ENCODE results near the gene CHSY1.

The CHSY1 gene

GRCh38 chr15:101258238-101259144 lies 6.6 kb upstream of the CHSY1 start:
- TF ChIP-seq RAD21 (IDR thresholded peaks at IDR 0.05; ENCODE audit: low read depth) (peak; percentile 98), EGR1 (IDR thresholded peaks at IDR 0.05) (no peak)

GRCh38 chr15:101256757-101257156 lies 4.9 kb upstream of the CHSY1 start:
- peak; percentile 3; the same call in 1 of the 2 replicates for TF ChIP-seq RAD21 (IDR thresholded peaks at IDR 0.05; ENCODE audit: low read depth)
- TF ChIP-seq EGR1 (IDR thresholded peaks at IDR 0.05), result no peak

DNA sequence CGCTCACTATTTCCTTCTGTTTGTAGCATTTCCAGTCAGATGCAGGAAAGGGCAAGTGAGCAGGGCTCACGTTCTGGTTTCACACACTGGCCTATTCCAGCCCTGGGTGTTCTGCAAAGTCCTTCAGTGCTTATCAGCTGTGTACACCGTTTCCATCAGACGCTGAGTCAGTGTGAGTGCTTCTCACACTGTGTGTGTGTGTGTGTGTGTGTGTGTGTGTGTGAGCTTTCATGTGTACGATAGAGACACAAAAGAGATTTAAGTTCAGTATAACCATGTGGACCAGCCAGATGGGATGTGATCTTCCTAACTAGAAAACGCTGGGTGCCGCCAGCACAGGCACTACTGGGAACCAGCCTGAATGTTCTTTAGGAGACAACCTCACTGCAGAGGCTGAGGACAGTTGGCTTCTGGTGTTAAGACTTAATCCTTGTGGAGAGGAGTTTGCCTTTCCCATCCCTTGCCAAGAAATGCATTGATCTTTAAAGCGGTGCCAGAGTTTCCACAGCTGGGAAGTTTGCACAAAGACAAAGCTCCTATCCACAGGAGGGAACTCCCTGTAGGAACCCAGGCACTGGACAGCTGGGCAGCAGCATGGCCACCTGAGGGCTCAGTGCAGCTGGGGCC lies 3.9 kb upstream of the CHSY1 start:
- TF ChIP-seq, protein P1, sequence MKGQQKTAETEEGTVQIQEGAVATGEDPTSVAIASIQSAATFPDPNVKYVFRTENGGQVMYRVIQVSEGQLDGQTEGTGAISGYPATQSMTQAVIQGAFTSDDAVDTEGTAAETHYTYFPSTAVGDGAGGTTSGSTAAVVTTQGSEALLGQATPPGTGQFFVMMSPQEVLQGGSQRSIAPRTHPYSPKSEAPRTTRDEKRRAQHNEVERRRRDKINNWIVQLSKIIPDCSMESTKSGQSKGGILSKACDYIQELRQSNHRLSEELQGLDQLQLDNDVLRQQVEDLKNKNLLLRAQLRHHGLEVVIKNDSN (IDR thresholded peaks at IDR 0.05), result no peak
- TF ChIP-seq NFIC (IDR thresholded peaks at IDR 0.05), result no peak
- TF ChIP-seq CREB1 (IDR thresholded peaks at IDR 0.05; ENCODE audit: low read depth), result no peak
- TF ChIP-seq TAF1 (IDR thresholded peaks at IDR 0.05; ENCODE audit: low read depth), result no peak
- TF ChIP-seq TCF12 (IDR thresholded peaks at IDR 0.05; ENCODE audit: low read depth), result no peak
- TF ChIP-seq MAX (IDR thresholded peaks at IDR 0.05), result no peak
- no peak for TF ChIP-seq EGR1 (IDR thresholded peaks at IDR 0.05)
- no peak for TF ChIP-seq CEBPB (IDR thresholded peaks at IDR 0.05)
- no peak for TF ChIP-seq YY1 (IDR thresholded peaks at IDR 0.05; ENCODE audit: low read depth)
- TF ChIP-seq EP300 (IDR thresholded peaks at IDR 0.05; ENCODE audit: borderline replicate concordance), result no peak
- no peak for TF ChIP-seq TEAD4 (IDR thresholded peaks at IDR 0.05)
- TF ChIP-seq REST (IDR thresholded peaks at IDR 0.05; ENCODE audit: low read depth), result no peak
- TF ChIP-seq RAD21 (IDR thresholded peaks at IDR 0.05; ENCODE audit: low read depth), result no peak
- TF ChIP-seq ZBTB7A (IDR thresholded peaks at IDR 0.05; ENCODE audit: low read depth), result no peak
- TF ChIP-seq FOXM1 (IDR thresholded peaks at IDR 0.05; ENCODE audit: borderline replicate concordance, low read depth), result no peak

DNA sequence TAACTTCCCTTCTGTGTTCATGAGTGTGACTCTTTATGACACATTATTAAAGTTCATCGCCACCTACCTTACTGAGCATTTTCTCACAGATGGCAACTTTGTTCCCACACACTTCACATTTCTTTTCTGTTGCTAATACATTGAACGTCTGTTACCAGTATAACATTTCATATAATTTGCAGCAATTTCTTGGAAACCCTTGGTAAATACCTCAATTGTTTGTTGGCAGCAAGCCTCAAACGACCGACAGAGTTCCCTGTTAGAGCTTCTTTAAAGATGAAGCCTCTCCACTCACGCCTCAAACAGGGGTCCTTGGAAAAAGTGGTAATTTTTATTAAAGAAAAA lies 3.2 kb upstream of the CHSY1 start:
- TF ChIP-seq EGR1 (IDR thresholded peaks at IDR 0.05), result no peak
- TF ChIP-seq, protein P1 (IDR thresholded peaks at IDR 0.05), result no peak
- TF ChIP-seq EP300 (IDR thresholded peaks at IDR 0.05; ENCODE audit: borderline replicate concordance), result no peak
- TF ChIP-seq TCF12 (IDR thresholded peaks at IDR 0.05; ENCODE audit: low read depth), result no peak
- no peak for TF ChIP-seq ZBTB7A (IDR thresholded peaks at IDR 0.05; ENCODE audit: low read depth)
- TF ChIP-seq FOXM1 (IDR thresholded peaks at IDR 0.05; ENCODE audit: borderline replicate concordance, low read depth), result no peak
- no peak for TF ChIP-seq YY1 (IDR thresholded peaks at IDR 0.05; ENCODE audit: low read depth)
- no peak for TF ChIP-seq NFIC (IDR thresholded peaks at IDR 0.05)
- no peak for TF ChIP-seq REST (IDR thresholded peaks at IDR 0.05; ENCODE audit: low read depth)
- no peak for TF ChIP-seq RAD21 (IDR thresholded peaks at IDR 0.05; ENCODE audit: low read depth)
- no peak for TF ChIP-seq CEBPB (IDR thresholded peaks at IDR 0.05)
- TF ChIP-seq TEAD4 (IDR thresholded peaks at IDR 0.05), result no peak
- TF ChIP-seq MAX (IDR thresholded peaks at IDR 0.05), result no peak
- TF ChIP-seq TAF1 (IDR thresholded peaks at IDR 0.05; ENCODE audit: low read depth), result no peak
- TF ChIP-seq CREB1 (IDR thresholded peaks at IDR 0.05; ENCODE audit: low read depth), result no peak

DNA sequence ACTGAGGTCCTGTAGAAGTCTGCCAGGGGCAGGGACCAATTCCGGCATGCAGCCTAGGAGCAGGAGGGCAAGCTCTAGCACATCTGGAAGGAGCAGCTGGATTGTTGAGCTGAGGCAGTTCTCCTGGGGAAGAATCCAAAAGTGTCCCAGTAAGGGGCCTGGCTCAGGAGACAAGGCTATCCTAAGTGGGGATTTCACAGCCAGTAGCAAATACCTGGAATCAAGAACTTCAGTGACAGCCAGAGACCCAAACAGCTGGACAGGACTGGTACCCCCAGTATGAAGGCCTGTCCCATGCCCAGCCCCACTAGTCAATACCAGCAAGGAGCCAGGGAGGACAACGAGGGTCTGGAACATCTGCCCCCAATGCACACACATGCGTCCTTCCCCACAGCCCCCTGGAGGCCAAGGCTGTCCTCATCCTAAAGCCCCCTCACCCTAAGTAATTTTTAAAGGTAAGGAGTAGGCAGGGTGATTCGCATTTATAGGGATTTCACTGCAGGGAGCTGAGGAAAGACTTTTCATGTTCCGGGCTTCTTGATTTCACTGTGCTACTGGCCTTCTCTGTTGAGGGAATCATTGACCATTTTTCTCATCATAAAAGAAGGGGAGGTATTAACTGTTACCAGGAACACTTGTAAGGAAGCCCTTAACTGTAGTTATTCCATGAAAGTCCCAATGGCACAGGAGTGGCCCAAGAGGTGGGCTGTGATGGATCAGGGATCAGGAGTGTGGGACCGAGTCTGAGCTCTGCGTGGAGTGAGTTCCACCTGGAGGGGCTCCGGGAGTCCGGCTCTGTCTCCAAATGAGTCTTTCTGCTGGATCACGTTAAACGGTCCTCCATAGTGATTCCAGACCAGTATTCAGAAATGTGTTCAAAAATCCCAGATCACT lies 2.6 kb upstream of the CHSY1 start:
- TF ChIP-seq NFIC (IDR thresholded peaks at IDR 0.05), result no peak
- TF ChIP-seq YY1 (IDR thresholded peaks at IDR 0.05; ENCODE audit: low read depth), result no peak
- TF ChIP-seq EGR1 (IDR thresholded peaks at IDR 0.05), result no peak
- TF ChIP-seq REST (IDR thresholded peaks at IDR 0.05; ENCODE audit: low read depth), result no peak
- TF ChIP-seq RAD21 (IDR thresholded peaks at IDR 0.05; ENCODE audit: low read depth), result no peak
- no peak for TF ChIP-seq ZBTB7A (IDR thresholded peaks at IDR 0.05; ENCODE audit: low read depth)

All from Ishikawa (cell line).